HepG2 (cell line): ENCODE results near the gene PAX4. TPM values are rescaled to one million over a fixed set of nuclear protein-coding genes. Genes with fewer than 3 reads are reported as not detected.

Experiments used
- AGO2 ChIP-seq: fragments of 200-400 bp; formaldehyde crosslinking; optimal IDR thresholded peaks from 2 replicates; pipeline ENCODE3; 2017; ENCODE audit warnings: mild to moderate bottlenecking, low read depth, low read length, moderate library complexity
- AKNA ChIP-seq: sonication (generic); formaldehyde crosslinking; IDR thresholded peaks from 2 replicates; pipeline ENCODE4 v1.4.0; 2020; ENCODE audit warnings: missing genetic modification reagents, borderline replicate concordance
- ARNT2 ChIP-seq: sonication (generic); formaldehyde crosslinking; IDR thresholded peaks from 2 replicates; pipeline ENCODE4 v1.8.0; 2022; ENCODE audit warnings: mild to moderate bottlenecking, low read depth, missing genetic modification reagents, moderate library complexity
- ATF4 ChIP-seq, 2 experiments: fragments of 450-650 bp in 1 of 2; sonication (generic) in 1 of 2; formaldehyde crosslinking; IDR thresholded peaks; 2 replicates each; pipeline versions ENCODE4 v1.5.0 to v1.8.0; 2020 to 2022; ENCODE audit warnings: mild to moderate bottlenecking in 1 of 2, missing genetic modification reagents in 1 of 2
- CBX1 ChIP-seq: IDR thresholded peaks from one replicate; pipeline ENCODE4 v1.6.1; 2016; ENCODE audit warnings: antibody characterized with exemption, low read depth
- HHEX ChIP-seq: IDR thresholded peaks from 2 replicates; pipeline ENCODE4 v1.6.1; 2016; ENCODE audit warnings: control low read depth
- HNF4G ChIP-seq, 2 experiments: sonication (generic) in 1 of 2; formaldehyde crosslinking in 1 of 2; IDR thresholded peaks; 2 replicates each; pipeline versions ENCODE4 v1.4.0 to v1.6.1; 2011 to 2020; ENCODE audit warnings: borderline replicate concordance in 2 of 2, low read depth in 2 of 2, mild to moderate bottlenecking in 2 of 2, low read length in 1 of 2, missing genetic modification reagents in 1 of 2, moderate library complexity in 1 of 2
- MAZ ChIP-seq, 2 experiments: sonication (generic) in 1 of 2; formaldehyde crosslinking in 1 of 2; IDR thresholded peaks; 2 replicates each; pipeline versions ENCODE4 v1.5.0 to v1.6.1; 2012 to 2020; ENCODE audit warnings: low read depth in 2 of 2, mild to moderate bottlenecking in 2 of 2, borderline replicate concordance in 1 of 2, improper control_type of control experiment in 1 of 2, low read length in 1 of 2, missing genetic modification reagents in 1 of 2, moderate library complexity in 1 of 2
- MIXL1 ChIP-seq: IDR thresholded peaks from 2 replicates; pipeline ENCODE4 v1.6.1; 2016
- MTF2 ChIP-seq: sonication (generic); formaldehyde crosslinking; IDR thresholded peaks from 2 replicates; pipeline ENCODE4 v1.5.0; 2020; ENCODE audit warnings: missing genetic modification reagents, borderline replicate concordance
- ONECUT2 ChIP-seq: sonication (generic); formaldehyde crosslinking; IDR thresholded peaks from 2 replicates; pipeline ENCODE4 v1.4.0; 2020; ENCODE audit warnings: missing genetic modification reagents
- SAP130 ChIP-seq: IDR thresholded peaks from 2 replicates; pipeline ENCODE4 v1.6.1; 2016; ENCODE audit warnings: low read depth
- SPEN ChIP-seq: sonication (generic); formaldehyde crosslinking; IDR thresholded peaks from 2 replicates; pipeline ENCODE4 v1.5.1; 2020; ENCODE audit warnings: low read depth, mild to moderate bottlenecking, missing genetic modification reagents
- SRSF4 ChIP-seq: fragments of 200-400 bp; formaldehyde crosslinking; IDR thresholded peaks from one replicate; pipeline ENCODE4 v1.6.1; 2018; ENCODE audit warnings: mild to moderate bottlenecking, low read depth, low read length, moderate library complexity; ENCODE audit not compliant: poor library complexity, severe bottlenecking
- TCF12 ChIP-seq, 2 experiments: fragments of 450-650 bp in 1 of 2; sonication (generic) in 1 of 2; formaldehyde crosslinking in 1 of 2; IDR thresholded peaks; 2 replicates each; pipeline versions ENCODE4 v1.6.1 to v1.8.0; 2017 to 2022; ENCODE audit warnings: antibody characterized with exemption in 1 of 2, mild to moderate bottlenecking in 1 of 2, missing genetic modification reagents in 1 of 2, moderate library complexity in 1 of 2
- TRIM22 ChIP-seq: fragments of 450-650 bp; IDR thresholded peaks from 2 replicates; pipeline ENCODE4 v1.6.1; 2017
- WIZ ChIP-seq: sonication (generic); formaldehyde crosslinking; IDR thresholded peaks from 2 replicates; pipeline ENCODE4 v1.5.1; 2020; ENCODE audit warnings: mild to moderate bottlenecking, missing genetic modification reagents
- ZNF263 ChIP-seq: sonication (generic); formaldehyde crosslinking; IDR thresholded peaks from 2 replicates; pipeline ENCODE4 v1.4.0; 2020; ENCODE audit warnings: missing genetic modification reagents
- ZNF383 ChIP-seq: sonication (generic); formaldehyde crosslinking; IDR thresholded peaks from 2 replicates; pipeline ENCODE4 v1.4.0; 2020; ENCODE audit warnings: missing genetic modification reagents, mild to moderate bottlenecking, borderline replicate concordance
- ZNF781 ChIP-seq: sonication (generic); formaldehyde crosslinking; IDR thresholded peaks from 2 replicates; pipeline ENCODE4 v1.5.1; 2020; ENCODE audit warnings: borderline replicate concordance, mild to moderate bottlenecking, missing genetic modification reagents; ENCODE audit errors: not compliant biosample characterization
- ZNF788 ChIP-seq: sonication (generic); formaldehyde crosslinking; IDR thresholded peaks from 2 replicates; pipeline ENCODE4 v1.5.0; 2020; ENCODE audit warnings: mild to moderate bottlenecking, missing genetic modification reagents, borderline replicate concordance
- ZNF83 ChIP-seq: sonication (generic); formaldehyde crosslinking; IDR thresholded peaks from 2 replicates; pipeline ENCODE4 v1.4.0; 2020; ENCODE audit warnings: missing genetic modification reagents, mild to moderate bottlenecking, borderline replicate concordance
- polyA plus RNA-seq, 8 experiments: library from polyadenylated mRNA; depleted of rRNA in 3 of 8; stranded (reverse) in 7 of 8; unstranded in 1 of 8; fragments of >200 nt; fragmentation: Illumina TruSeq in 4 of 8; extraction: Trizol in 4 of 8; gene quantifications; 2 replicates each; pipeline versions ENCODE4 v1.2.1 to v1.2.3, GENCODE V29; 2011 to 2016; ENCODE audit warnings: low read depth in 4 of 8, missing spikeins in 1 of 8, mixed read lengths in 1 of 8; ENCODE audit not compliant: insufficient read depth in 1 of 8
- total RNA-seq, 5 experiments: library from RNA; depleted of rRNA; stranded (reverse); fragments of >200 nt; fragmentation: Illumina TruSeq; extraction: Trizol; gene quantifications; 2 replicates each; pipeline ENCODE4 v1.2.3, GENCODE V29; 2016; ENCODE audit warnings: low read depth in 1 of 5

PAX4 gene
- total and polyA plus RNA-seq, 2 of the 13 experiments (the other 11 are each of a cell fraction or from before 2014, with no cell fraction given), result not detected

GRCh38 chr7:127588697-127589482, 29.1 kb downstream of the PAX4 start (continued):
- TF ChIP-seq SPEN (CRISPR knock-in tag) (no peak), MIXL1 (no peak), AKNA (no peak), ZNF781 (CRISPR knock-in tag) (peak; percentile 74), ARNT2 (no peak), HHEX (CRISPR knock-in tag) (no peak), WIZ (no peak), ONECUT2 (CRISPR knock-in tag) (no peak), AGO2 (peak; percentile 34), HNF4G (IDR thresholded peaks at IDR 0.05; ENCODE audit: borderline replicate concordance, low read depth, low read length) (no peak), HNF4G (CRISPR knock-in tag; IDR thresholded peaks at IDR 0.05; ENCODE audit: borderline replicate concordance, low read depth) (no peak), ZNF263 (CRISPR knock-in tag) (no peak), TCF12 (IDR thresholded peaks at IDR 0.05) (no peak), TCF12 (CRISPR knock-in tag; IDR thresholded peaks at IDR 0.05) (no peak), TRIM22 (no peak), CBX1 (no peak), ZNF83 (no peak), MTF2 (CRISPR knock-in tag) (no peak), ZNF383 (no peak), SAP130 (peak; percentile 65), MAZ (IDR thresholded peaks at IDR 0.05; ENCODE audit: borderline replicate concordance, low read depth, low read length) (0 out of 2 replicates have a peak, but pooled peaks have one; percentile 17), MAZ (CRISPR knock-in tag; IDR thresholded peaks at IDR 0.05; ENCODE audit: low read depth) (no peak), ATF4 (CRISPR knock-in tag; IDR thresholded peaks at IDR 0.05) (no peak), ZNF788 (CRISPR knock-in tag) (no peak; the same call in 1 of the 2 replicates), SRSF4 (no peak)
